ENCODE results near the gene EDN3.
"Not testable (repeated sequence)": the region's sequence is repeated elsewhere in the genome, so short reads cannot be mapped to it uniquely, and the experiment has no call there.

EDN3 gene

DNA sequence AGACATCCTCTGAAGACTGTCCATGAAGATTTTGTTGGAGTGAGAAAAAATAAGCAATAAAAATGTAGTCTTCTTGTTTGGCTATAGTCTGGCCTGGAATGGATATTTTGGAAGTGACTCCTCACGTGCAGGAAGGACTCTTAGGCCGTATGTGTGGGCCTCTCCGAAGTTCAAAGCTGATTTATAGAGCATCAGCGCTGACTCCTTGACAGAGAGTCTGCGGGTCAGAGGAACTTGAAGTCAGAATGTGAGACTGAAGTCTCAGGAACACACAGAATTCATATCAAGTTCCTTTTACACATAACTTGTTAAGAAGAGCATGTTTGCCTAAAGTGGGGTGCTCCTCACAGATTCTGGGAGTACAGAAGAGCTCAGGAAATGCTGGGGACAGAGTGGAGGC lies 36.1 kb downstream of the EDN3 start:
- no peak for DNase-seq

DNA sequence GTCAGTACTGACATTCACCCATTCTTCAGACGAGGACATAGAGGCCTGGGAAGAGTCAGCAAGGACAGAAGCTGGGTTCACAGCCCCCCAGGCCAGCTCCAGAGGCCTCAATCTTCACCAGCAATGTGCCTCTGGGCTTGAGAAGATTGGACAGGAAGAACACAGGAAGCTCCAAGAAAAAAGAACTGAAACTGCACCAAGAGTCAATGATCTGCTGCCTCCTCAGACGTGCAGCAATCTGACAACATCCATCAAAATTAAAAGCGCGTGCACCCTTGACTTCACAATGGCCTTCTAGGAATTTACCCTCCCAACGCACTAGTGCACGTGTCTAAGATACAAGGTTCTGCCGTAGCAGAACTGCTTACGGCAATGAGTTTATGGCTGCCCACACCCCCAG lies 38.0 kb downstream of the EDN3 start:
- not testable (repeated sequence) for DNase-seq

DNA sequence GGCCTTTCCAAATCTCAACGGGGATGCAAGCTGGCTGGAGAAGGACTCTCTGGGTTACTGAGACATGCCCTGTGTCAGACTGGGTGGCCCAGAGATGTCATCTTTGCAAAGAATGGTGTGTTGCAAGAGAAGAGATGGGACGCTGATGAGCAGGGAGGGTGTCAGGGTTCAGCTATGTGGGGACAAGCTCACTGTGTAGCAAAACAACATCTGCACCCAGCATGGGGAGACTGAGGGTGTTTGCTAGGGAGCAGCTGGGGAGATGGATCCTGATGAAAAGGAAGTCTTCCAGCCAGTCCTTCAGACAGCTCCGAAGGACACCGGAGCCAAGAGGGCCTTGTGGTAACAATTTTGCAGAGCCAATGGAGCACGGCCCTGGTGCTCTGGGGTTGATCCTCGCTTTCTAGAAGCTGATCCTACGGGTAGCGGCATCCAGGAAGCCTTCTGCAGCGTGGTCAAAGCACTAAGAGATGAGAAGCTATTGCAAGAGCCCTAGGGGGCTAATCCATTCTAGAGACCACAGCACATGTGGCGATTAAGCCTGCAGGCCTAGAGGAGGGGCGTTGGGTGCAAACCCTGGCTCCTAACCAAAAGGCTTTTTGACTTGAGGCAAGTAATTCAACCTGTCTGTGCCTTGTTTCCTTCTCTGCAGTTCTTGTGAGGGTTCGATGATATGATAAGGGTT lies 39.9 kb downstream of the EDN3 start:
- no peak for DNase-seq

DNA sequence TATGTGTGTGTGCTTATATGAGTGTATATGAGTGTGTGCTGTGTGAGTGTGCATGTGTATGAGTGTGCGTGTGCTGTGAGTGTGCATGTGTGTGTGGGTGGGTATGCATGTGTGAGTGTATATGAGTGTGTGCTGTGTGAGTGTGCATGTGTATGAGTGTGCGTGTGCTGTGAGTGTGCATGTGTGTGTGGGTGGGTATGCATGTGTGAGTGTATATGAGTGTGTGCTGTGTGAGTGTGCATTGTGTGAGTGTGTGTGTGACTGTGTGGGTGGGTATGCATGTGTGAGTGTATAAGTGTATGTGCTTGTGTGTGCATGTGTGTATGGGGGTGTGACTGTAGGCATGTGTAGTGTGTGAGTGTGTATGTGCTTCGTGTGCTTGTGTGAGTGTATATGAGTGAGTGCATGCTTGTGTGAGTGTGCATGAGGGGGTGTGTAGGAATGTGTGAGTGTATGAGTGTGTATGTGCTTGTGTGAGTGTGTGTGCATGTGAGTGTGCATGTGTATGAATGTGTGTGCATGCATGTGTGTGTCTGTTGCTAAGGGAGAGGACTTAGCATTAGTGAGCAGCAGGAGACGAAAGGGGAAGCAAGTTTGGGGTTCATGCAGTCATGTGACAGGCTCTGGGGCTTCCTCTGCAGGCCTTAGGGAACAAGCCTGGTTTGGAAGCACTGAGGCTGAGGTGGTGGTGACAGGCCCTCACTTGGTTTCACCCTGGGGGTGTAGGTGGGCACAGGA lies 41.0 kb downstream of the EDN3 start:
- peak; percentile 18 to 33 (median 25) for DNase-seq

DNA sequence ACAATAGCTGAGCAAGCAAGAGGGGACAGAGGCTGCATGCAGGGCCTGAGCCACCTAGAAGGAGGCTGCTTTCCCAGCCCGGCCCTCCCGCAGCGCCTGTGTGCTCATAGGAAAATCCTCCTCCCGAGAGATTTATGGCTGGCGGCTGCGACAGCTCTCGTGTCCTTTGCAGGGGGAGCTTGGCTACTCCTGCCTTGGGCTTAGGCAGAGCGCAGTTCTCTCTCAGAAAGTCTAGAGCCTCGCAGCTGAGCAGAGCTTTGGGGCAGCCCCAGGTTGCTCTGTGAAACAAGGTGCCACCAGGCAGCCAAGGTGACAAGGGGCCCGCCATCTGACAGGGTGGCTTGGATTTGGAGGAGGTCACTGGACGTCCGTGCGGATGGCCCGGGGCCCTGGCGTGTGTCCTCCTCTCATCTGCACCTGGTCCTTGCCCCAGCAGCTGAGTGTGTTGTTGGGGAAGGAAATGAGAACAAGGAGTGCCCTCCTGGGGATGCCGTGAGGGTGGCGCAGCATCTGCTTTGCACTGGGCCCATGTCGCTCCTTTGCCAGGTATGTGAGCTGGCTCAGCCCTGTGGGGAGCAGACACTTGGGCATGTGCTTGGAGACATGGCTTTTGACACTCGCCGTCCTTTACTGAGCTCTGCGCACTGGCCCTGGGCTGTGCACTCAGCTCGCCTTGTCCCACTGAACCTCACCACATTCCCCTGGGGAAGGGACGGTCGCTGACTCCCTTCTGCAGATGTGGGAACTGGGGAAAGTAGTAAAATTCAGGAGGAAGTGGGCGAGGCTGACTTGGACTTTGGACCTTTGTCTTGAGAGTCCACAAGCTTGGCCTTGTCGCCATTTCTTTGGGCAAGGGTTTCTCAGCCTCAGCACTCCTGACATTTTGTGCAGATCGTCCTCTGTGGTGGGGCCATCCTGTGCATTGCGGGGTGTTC lies 41.9 kb downstream of the EDN3 start:
- no peak for DNase-seq

DNA sequence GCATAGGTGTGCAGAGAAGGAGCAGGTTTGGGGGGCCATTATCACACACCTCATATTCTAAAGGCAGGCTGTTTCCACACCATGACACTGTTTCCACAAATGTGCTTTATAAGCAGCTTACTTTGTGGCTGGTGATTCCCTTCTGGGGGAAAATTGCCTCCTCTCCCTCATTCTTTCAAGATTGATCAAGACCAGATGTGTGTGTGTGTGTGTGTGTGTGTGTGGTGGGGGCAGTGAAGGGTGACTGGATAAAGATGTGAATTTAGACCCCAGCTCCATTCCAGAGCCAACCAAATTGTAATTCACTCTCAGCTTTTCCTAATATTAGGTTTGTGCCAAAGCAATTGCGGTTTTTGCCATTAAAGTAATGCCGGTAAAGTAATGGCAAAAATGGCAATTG lies 45.6 kb downstream of the EDN3 start:
- DNase-seq, result no peak

DNA sequence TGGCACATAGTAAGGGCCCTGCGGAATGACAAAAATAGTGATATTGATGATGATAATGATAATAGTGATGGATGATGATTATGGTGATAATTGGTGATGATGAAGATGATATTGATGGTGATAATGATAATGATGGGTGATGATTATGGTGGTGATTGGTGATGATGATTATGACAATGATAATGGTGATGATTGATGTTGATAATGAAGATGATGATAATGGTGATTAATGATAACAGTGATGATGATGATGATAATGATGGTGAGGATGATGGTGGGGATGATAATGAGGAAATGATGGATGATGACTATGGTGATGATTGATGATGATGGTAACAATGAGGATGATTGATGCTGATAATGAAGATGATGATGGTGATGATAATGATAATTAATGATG lies 48.9 kb downstream of the EDN3 start:
- no peak for DNase-seq

GRCh38 chr20:59350330-59351156 lies 50.1 kb downstream of the EDN3 start:
- DNase-seq, result no peak

DNA sequence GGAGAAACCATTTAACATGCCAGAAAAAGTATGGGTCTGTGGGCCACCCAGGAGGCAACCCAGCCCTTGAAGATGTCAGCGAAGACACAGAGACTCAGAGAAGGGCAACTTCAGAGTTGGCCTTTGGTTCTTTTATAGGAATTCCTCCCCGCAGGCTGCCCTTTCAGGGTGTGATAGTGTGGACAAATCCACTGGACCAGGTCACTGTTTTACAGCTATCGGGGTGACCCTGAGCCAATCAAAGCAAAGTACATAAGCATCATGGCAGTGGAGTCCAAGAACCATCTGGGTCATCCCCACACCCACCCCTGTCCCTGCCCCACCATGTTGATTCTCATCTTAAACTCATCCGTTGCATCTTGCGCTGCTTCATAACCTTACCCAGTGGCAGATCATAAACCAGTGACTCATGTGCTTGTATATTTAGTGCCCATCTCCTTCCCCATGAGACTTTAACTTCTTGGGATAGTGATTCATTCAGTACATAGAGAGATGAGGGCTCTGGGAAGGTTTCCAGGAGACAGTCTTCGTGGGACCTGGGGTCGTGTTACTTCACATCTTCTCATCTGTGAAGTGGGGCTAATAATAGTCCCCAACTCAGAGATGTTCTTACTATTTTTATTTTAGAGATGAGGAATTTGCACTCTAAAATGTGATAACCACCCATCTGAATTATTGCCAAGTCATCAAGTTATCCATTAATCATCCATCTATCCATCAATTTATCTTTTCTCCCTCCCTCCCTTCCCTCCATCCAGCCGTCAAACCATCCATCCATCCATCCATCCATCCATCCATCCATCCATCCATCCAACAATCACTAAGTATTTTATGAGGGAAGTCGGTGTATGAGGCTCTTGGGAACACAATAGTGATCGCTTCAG lies 51.0 kb downstream of the EDN3 start:
- DNase-seq, result no peak

DNA sequence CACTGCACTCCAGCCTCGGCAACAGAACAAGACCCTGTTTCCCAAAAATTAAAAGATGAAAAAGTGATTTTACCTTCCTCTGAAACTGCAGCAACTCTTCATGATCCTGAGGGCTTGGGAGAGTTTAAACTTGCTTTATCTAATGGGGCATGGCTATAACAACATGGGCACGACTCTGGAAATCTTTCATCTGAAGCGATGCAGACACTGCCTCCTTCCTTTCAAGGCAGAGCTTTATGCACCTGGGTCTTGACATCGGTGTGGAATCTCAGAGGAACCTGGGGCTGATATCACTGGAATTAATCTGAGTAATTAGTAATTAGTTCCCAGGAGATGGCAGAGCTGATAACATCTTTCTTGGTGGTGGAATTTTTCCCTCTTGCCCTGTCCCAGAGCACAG lies 52.1 kb downstream of the EDN3 start:
- no peak for DNase-seq

DNA sequence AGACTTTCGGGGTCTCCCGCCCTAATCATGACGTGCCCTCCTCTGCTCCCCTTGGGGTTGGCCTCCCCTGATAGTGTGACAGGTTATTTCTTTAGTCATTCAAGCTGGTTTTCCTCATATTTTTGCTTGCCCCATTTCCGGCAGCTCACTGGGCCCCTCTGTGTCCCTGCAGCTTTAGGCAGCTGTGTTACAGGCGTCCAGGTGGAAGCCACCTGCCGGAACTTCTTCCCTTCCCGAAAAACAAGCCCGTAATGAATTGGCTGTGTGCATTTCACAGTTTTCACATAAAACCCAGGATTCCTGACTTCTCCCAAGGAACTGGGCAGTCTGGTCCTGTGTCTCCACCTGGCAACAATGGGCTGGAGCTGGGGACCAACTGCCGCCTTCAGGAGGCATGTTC lies 52.6 kb downstream of the EDN3 start:
- DNase-seq, result no peak

- DNase-seq, result no peak
Measured at GRCh38 chr20:59354460-59354859, 54.0 kb downstream of the EDN3 start.

DNA sequence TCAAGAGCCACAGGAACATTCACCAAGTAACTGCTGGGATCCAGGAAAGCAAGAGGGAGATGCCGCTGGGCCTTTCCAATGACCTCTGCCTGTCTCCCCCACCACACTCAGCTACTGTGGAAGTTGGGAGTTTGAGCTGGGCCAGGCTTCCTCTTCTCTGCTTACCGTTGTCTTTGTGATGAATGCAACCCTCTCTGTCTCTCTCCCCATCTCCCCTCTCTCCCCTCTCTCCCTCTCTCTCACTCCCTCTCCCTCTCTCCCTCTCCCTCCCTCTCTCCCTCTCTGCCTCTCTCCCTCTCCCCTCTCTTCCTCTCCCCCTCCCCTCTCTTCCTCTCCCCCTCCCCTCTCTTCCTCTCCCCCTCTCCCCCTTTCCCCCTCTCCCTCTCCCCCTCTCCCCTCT lies 54.8 kb downstream of the EDN3 start:
- no peak for DNase-seq

DNA sequence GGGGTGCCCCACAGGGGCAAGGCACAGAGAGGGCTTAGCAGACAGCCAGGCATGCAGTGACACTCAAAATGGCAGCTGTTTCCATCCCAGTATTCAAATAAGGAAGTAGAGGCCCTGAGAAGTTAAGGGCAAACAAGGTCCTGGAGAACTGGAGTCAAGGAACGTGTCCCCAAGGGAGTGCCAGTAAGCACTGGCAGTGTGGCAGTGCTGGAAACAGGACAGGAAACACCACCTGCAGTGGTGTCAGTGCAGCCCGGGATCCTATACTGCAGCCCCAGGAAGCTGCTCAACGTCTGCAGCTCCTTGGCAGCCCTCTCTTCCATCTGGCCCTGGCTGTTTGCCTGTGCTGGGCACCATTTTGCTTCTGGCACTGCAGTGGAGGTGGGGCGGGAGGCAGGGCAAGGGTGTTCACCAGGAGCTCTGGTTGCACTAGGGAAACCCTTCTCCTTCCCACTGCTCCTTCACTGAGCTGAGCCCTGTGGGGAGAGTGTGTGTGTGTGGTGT lies 56.3 kb downstream of the EDN3 start:
- DNase-seq, result no peak

DNA sequence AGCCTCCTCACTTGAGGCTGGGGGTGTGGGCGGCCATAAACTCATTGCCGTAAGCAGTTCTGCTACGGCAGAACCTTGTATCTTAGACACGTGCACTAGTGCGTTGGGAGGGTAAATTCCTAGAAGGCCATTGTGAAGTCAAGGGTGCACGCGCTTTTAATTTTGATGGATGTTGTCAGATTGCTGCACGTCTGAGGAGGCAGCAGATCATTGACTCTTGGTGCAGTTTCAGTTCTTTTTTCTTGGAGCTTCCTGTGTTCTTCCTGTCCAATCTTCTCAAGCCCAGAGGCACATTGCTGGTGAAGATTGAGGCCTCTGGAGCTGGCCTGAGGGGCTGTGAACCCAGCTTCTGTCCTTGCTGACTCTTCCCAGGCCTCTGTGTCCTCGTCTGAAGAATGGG lies 58.4 kb downstream of the EDN3 start:
- DNase-seq, result not testable (repeated sequence)

- DNase-seq, result no peak
Measured at GRCh38 chr20:59359906-59360725, 59.7 kb downstream of the EDN3 start.

GRCh38 chr20:59360934-59361333 lies 60.5 kb downstream of the EDN3 start:
- DNase-seq, result no peak

DNA sequence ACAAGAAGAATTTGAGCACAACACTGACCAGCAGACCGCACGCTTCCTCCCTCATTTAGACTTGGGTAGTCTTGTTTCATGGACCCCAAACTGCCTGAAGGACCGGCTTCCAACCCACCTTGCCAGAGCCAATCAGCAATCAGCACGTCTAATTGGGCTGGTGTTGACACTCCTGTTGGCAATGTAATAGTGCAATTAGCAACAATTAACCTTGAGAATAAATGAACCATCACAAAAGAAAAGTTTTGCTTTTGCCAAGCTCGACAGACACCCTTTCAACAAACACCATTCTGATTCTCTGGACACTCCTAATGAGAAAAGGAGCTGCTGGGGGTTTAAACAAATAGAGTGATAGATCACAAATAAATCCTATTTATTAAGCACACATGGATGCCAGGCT lies 61.0 kb downstream of the EDN3 start:
- no peak for DNase-seq

DNA sequence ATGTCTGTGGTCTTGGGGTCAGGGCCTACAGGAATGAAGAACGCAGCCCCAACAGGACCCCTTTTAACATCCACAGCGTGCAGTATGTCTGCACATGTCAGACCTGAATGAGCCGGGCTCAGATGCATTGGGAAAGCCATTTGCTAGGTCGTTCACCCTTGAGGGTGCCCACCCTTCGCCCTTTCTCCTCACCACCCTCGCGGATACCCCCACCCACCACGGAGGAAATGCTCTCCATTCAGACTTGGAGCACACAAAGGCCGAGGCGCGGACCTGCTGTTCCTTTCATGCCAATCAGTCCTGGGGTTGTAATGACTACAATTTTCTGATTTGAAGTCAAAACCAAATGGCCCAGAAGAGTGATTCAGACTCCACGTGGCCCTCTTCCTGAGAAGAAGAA lies 62.7 kb downstream of the EDN3 start:
- no peak for DNase-seq

DNA sequence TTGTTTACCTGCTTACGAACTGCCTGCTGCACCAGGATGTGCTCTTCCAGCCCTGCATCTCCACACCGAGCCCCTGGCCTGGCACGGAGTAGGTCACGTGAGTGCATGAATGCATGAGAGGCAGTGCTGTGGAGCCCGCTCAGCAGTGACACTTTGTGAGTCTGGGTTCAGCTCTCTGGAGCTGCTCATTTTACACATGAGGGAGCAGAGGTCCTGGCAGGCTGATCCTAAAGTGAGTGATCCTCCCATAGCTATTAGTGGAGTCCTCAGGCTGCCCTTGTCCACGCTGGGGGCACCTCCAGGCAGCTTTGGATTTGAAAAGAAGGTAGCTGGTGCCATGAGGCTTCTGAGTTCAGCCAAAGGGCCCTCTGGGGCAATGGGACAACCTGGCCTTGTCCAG lies 64.2 kb downstream of the EDN3 start:
- DNase-seq, result no peak

Measured in suppressor macrophage treated with lipopolysaccharide for 1 hour (primary cell).